Skeletal muscle satellite cell (primary cell): ENCODE data around the gene CCDC74A.
"Not testable (repeated sequence)": the region's sequence is repeated elsewhere in the genome, so short reads cannot be mapped to it uniquely, and the experiment has no call there.

Source experiments
- H3K27me3 ChIP-seq: 2 replicates; pipeline ENCODE4 v1.7.0; 2013; ENCODE audit warnings: low read length; ENCODE audit not compliant: control insufficient read depth, insufficient read depth
- H3K36me3 ChIP-seq: 2 replicates; pipeline ENCODE4 v1.7.0; 2013; ENCODE audit warnings: mild to moderate bottlenecking, control low read depth, low read length; ENCODE audit not compliant: insufficient read depth
- H3K4me1 ChIP-seq: 2 replicates; pipeline ENCODE4 v1.7.0; 2013; ENCODE audit warnings: low read length; ENCODE audit not compliant: control insufficient read depth, insufficient read depth
- H3K4me2 ChIP-seq: 2 replicates; pipeline ENCODE4 v1.7.0; 2013; ENCODE audit warnings: mild to moderate bottlenecking, low read length
- H3K4me3 ChIP-seq: 2 replicates; pipeline ENCODE4 v1.7.0; 2013; ENCODE audit warnings: low read length
- H3K9ac ChIP-seq: 2 replicates; pipeline ENCODE4 v1.7.0; 2013; ENCODE audit warnings: mild to moderate bottlenecking, low read depth, low read length, moderate library complexity
- H3K9me3 ChIP-seq: replicated peaks from 2 replicates; pipeline ENCODE4 v1.7.0; 2013; ENCODE audit warnings: mild to moderate bottlenecking, control low read depth, low read length

CCDC74A gene

GRCh38 chr2:131556998-131557397, 29.3 kb downstream of the CCDC74A start:
- H3K4me1 ChIP-seq = no peaks in the 10 kb centered on the region
- no peaks in the 10 kb centered on the region for H3K9me3 ChIP-seq
- no peak overlapping the region for H3K9ac ChIP-seq

DNA sequence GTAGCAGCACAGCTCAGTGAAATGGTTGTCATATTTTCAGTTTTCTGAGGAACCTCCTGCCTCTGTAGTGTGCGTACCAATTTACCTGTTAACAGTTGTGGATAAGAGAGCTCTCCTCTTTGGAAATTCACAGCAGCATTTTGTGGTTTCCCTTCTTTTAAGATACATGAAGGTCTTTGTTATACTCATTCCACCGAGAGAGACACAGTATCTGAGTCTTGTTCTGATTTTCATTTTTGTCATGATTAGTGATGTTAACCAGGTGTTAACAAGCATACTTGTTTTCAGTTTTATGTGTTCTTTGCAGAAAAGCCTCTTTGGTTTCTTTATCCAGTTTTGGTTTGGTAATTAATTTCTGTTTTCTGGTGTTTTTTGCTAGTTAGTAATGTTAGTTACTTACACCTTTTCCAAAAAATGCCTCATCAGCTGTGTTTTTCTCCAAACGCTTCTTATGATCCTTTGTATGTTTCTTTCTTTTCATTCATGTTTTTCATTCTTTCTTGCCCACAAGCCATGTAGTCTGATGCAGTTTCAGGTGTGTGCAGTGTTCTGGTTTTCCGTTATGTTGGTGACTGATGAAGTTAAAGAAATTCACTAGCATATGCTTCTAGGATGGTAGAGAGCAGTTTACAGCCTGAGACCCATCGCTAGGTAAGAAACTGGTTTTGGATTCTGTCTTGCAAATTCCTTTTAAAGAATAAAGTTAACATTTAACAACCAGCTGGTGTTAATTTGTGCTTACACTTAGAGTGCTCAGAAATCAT, 30.1 kb downstream of the CCDC74A start:
- H3K9ac ChIP-seq = no peak overlapping the region
- no peak overlapping the region for H3K4me2 ChIP-seq
- H3K4me3 ChIP-seq = no peak overlapping the region
- no peaks in the 10 kb centered on the region for H3K36me3 ChIP-seq
- H3K27me3 ChIP-seq = peaks cover 14% of the 10 kb centered on the region
- H3K4me1 ChIP-seq = no peaks in the 10 kb centered on the region
- no peaks in the 10 kb centered on the region for H3K9me3 ChIP-seq

More at GRCh38 chr2:131556998-131557397, 29.3 kb downstream of the CCDC74A start:
- Histone ChIP-seq H3K27me3 (peaks cover 14% of the 10 kb centered on the region), H3K36me3 (no peaks in the 10 kb centered on the region), H3K4me2 (no peak overlapping the region), H3K4me3 (no peak overlapping the region)

- Histone ChIP-seq H3K4me2 (no peak overlapping the region), H3K9ac (no peak overlapping the region), H3K27me3 (no peaks in the 10 kb centered on the region), H3K4me3 (no peak overlapping the region), H3K4me1 (no peaks in the 10 kb centered on the region), H3K9me3 (no peaks in the 10 kb centered on the region), H3K36me3 (no peaks in the 10 kb centered on the region)
Measured at GRCh38 chr2:131566371-131566770, 38.7 kb downstream of the CCDC74A start.

DNA sequence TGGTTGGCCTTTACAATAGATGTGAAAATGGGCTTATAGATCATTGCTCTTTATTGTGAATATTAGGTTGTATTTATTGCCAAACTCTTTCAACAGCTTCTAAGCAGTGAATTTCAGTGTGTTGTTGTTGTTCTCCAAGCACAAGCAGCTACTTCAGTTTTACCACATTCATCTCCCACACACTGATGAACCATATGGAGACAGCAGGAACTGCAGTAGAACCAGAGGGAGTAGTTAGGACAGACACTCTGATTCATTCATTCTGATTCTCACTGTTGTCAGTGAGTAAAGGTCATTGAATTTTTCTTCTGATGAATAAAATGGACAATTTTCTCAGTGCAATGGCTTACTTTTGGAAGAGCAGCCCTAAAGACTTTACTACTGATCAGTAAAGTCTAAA, 40.2 kb downstream of the CCDC74A start:
- Histone ChIP-seq H3K9me3 (no peaks in the 10 kb centered on the region), H3K4me2 (no peak overlapping the region), H3K9ac (no peak overlapping the region), H3K4me1 (no peaks in the 10 kb centered on the region), H3K27me3 (no peaks in the 10 kb centered on the region), H3K4me3 (no peak overlapping the region), H3K36me3 (no peaks in the 10 kb centered on the region)

- H3K4me2 ChIP-seq, H3K9me3 ChIP-seq, H3K4me3 ChIP-seq: not testable (repeated sequence)
Measured at GRCh38 chr2:131568401-131568800, 40.7 kb downstream of the CCDC74A start.

DNA sequence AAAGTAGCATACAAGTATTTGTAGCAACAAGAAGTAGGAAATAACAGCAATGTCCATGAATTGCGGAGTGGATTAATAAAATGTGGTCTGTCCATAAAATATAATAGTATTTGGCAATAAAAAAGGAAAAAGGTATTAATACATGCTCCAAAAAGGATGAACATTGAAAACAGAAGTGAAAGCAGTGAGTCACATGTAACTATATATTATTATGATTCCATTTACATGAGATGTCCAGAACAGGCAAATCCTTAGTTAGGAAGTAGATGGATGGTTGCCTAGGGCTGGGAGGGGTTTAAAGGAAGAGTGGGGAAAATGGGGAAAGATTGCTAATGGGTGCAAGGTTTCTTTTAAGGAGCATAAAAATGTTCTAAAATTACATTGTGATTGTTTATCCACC, 44.5 kb downstream of the CCDC74A start:
- no peak overlapping the region for H3K4me3 ChIP-seq
- H3K27me3 ChIP-seq = peaks cover 3% of the 10 kb centered on the region
- no peaks in the 10 kb centered on the region for H3K36me3 ChIP-seq
- no peak overlapping the region for H3K4me2 ChIP-seq
- H3K4me1 ChIP-seq = no peaks in the 10 kb centered on the region
- no peaks in the 10 kb centered on the region for H3K9me3 ChIP-seq
- no peak overlapping the region for H3K9ac ChIP-seq

More at GRCh38 chr2:131568401-131568800, 40.7 kb downstream of the CCDC74A start:
- not testable (repeated sequence) for H3K9ac ChIP-seq, H3K36me3 ChIP-seq, H3K4me1 ChIP-seq, H3K27me3 ChIP-seq

DNA sequence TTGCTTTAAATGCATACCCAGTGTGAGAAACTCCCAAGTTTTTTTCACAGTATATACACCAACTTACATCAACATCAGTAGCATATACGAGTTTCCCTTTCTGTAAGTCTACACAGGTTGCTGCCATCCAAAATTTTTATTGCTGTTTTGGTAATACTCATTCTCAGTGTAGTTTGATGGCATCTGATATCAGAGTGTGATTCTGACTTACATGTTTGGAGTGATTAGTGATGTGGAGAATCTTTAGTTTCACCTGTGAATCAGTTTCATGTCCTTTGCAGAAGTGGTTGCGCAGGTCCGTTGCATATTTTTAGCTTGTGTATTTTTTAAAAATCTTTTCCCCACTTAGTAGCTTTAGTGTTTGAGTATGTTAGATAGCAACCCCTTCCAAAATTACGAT, 50.1 kb downstream of the CCDC74A start:
- Histone ChIP-seq H3K4me2 (no peak overlapping the region), H3K4me1 (no peaks in the 10 kb centered on the region), H3K27me3 (peaks cover 12% of the 10 kb centered on the region), H3K9ac (no peak overlapping the region), H3K9me3 (no peaks in the 10 kb centered on the region), H3K36me3 (no peaks in the 10 kb centered on the region), H3K4me3 (no peak overlapping the region)

DNA sequence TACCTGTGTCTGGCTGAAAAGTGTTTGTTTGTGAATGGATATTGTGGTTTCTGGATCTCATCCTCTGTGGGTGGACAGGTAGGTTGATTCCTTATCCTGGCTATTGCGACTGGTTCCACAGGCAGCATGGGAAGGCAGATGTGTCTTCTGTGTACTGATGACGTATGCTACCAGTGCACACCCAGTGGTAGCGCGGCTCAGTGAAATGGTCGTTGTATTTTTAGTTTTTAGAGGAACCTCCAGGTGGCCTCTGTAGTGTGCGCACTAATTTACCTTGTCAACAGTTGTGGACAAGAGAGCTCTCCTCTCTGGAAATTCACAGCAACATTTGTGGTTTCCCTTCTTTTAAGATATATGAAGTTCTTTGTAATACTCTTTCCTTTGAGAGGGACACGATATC, 52.5 kb downstream of the CCDC74A start:
- Histone ChIP-seq H3K9ac (no peak overlapping the region), H3K4me2 (no peak overlapping the region), H3K4me1 (no peaks in the 10 kb centered on the region), H3K9me3 (no peaks in the 10 kb centered on the region), H3K27me3 (peaks cover 12% of the 10 kb centered on the region), H3K36me3 (no peaks in the 10 kb centered on the region), H3K4me3 (no peak overlapping the region)
